Small intestine (tissue), 7 donors: ENCODE data around the gene RRM2. TPM values are rescaled to one million over a fixed set of nuclear protein-coding genes. Genes with fewer than 3 reads are reported as not detected.
"Not testable (repeated sequence)": the region's sequence is repeated elsewhere in the genome, so short reads cannot be mapped to it uniquely, and the experiment has no call there.

ENCODE experiments used
- DNase-seq, 2 donors: peaks; one replicate each; pipeline versions ENCODE4 v3.0.0 to v3.0.0-alpha.2; 2013
- FAIRE-seq: peaks from 2 replicates; lab custom pipeline; 2012; peaks lifted over from hg19 to GRCh38; lab: Jason Lieb, UNC
- H3K27ac ChIP-seq, 3 donors: one replicate each; pipeline ENCODE4 v1.5.1; 2013; ENCODE audit warnings: low read length in 2 of 3, mild to moderate bottlenecking in 2 of 3, control low read depth in 1 of 3, inconsistent platforms in 1 of 3, low read depth in 1 of 3, moderate library complexity in 1 of 3
- H3K27me3 ChIP-seq, 3 donors: one replicate each; pipeline ENCODE4 v1.6.1; 2013; ENCODE audit warnings: low read length in 3 of 3, inconsistent platforms in 1 of 3; ENCODE audit not compliant: control insufficient read depth in 3 of 3, insufficient read depth in 3 of 3
- H3K36me3 ChIP-seq, 3 donors: one replicate each; pipeline ENCODE4 v1.6.1; 2013; ENCODE audit warnings: low read length in 3 of 3, inconsistent platforms in 1 of 3, low read depth in 1 of 3, mild to moderate bottlenecking in 1 of 3, moderate library complexity in 1 of 3; ENCODE audit not compliant: control insufficient read depth in 3 of 3, insufficient read depth in 2 of 3
- H3K4me1 ChIP-seq, 3 donors: one replicate each; pipeline ENCODE4 v1.6.1; 2013; ENCODE audit warnings: low read length in 2 of 3, inconsistent platforms in 1 of 3, low read depth in 1 of 3, mild to moderate bottlenecking in 1 of 3, moderate library complexity in 1 of 3; ENCODE audit not compliant: control insufficient read depth in 3 of 3, insufficient read depth in 2 of 3
- H3K4me3 ChIP-seq, 3 donors: one replicate each; pipeline ENCODE4 v1.5.1; 2013; ENCODE audit warnings: low read length in 3 of 3, control low read depth in 1 of 3, inconsistent platforms in 1 of 3, low read depth in 1 of 3, mild to moderate bottlenecking in 1 of 3, moderate library complexity in 1 of 3
- H3K9me3 ChIP-seq, 2 donors: one replicate each; pipeline ENCODE4 v1.6.1; 2013; ENCODE audit warnings: low read depth in 1 of 2, low read length in 1 of 2; ENCODE audit not compliant: control insufficient read depth in 2 of 2, insufficient read depth in 1 of 2
- WGBS, 3 donors: extraction: QIAGEN DNeasy Blood & Tissue Kit; methylation state at CpG; one replicate each; pipeline ENCODE4 v1.1.7; 2013; 5-methylcytosine and 5-hydroxymethylcytosine counted together
- polyA plus RNA-seq, 4 donors: library from polyadenylated mRNA; stranded (reverse) in 3 of 4; unstranded in 1 of 4; fragments of 200-250 nt in 3 of 4; fragments of 120-200 nt in 1 of 4; gene quantifications; one replicate each; pipeline versions ENCODE4 v1.2.1 to v1.2.3, GENCODE V29; 2013
- donor health status: healthy with polysubstance abuse.
- donor health status: control.
- donor health status: control.
- donor health status: Bipolar disorder and iron deficiency.
- donor health status: healthy.

RRM2 gene
- polyA plus RNA-seq, 4 donors: 5.4 to 62.9 (median 19.9) TPM

DNA sequence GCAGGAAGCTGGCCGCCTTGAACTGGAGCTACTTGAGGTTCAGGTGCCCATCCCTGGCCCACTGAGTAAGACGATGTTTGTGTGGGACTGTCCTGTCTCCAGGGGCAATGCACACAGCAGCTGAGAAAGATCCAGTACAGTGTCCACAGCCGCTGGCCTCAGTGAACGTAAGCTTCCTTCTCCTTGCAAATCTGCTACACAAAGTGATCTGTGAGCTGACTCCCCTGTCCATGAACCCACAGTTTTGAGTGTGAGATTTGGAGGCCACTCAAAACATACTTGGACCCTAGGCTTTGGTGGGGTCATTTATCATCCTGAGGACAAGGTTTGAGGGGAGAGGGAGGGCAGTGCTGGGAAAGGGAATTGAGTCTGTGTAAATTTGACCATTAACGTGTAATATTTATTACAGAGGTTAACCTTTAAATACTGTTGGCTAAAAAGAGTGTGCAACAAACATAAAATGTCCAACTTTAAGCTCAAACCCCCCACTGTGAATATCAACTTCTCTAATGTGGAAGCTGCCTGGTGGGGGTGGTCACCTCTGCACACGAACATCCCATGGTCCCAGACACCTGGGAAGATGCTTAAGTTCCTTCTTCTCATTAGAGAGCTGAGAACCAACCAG, 37.4 kb upstream of the RRM2 start:
- H3K4me1 ChIP-seq: peaks cover 0 to 34% (median 0%) of the 10 kb centered on the region in 3 donors
- H3K36me3 ChIP-seq: no peaks in the 10 kb centered on the region
- FAIRE-seq (no peak), DNase-seq (no peak)
- H3K4me3 ChIP-seq: no peak overlapping the region
- H3K27ac ChIP-seq: no peak overlapping the region
- no peaks in the 10 kb centered on the region for H3K9me3 ChIP-seq
- peaks cover 0 to 8% (median 6%) of the 10 kb centered on the region in 3 donors for H3K27me3 ChIP-seq
- 52 to 72% (median 67%) methylated on average over 6 of the region's 6 CpGs for WGBS, 3 donors

DNA sequence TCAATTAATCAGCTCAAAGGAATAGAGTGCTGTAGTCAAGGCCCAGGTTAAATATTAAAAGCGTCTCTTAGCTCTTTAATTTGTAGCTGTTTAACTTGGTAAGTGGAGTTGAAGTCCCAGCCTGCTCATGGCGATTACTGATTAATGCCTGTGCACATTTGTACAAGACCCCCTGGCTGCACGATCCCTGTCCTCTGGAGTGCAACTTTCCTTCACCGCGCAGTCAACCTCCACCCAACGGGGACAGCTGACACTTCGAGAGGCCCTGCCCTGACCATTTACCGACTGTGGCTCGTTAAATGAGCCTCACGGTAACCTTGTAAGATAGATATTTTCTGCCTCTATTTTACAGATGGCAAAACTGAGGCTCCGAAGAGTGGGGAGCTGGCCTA, 36.9 kb upstream of the RRM2 start:
- peak; percentile 14 to 53 for DNase-seq

DNA sequence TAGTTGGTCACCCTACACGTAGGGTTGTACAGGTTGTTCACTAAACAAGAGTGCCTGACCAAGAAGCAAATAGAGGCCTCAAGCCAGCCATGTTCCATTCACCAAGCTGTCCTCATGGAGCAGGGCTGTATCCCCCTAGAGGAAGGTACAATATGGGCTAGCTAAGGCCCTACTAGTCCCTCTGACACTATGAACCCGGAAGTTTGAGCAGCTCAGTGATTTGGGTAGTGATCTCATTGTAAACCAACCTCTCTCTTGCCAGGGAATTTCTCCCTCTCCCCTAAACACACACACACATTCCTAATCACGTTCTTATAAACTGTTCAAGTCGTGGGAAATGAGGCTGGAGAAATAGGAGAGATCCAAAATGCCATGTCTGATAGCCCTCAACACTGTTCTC, 35.6 kb upstream of the RRM2 start:
- no peak overlapping the region for H3K27ac ChIP-seq
- DNase-seq: peak in 1 of 2 donors; percentile 63
- no peak overlapping the region for H3K4me3 ChIP-seq
- peaks cover 0 to 42% (median 0%) of the 10 kb centered on the region in 3 donors for H3K4me1 ChIP-seq
- no peak for FAIRE-seq
- WGBS, 3 donors: 34 to 54% (median 42%) methylated on average over 4 of the region's 4 CpGs
- H3K27me3 ChIP-seq: peaks cover 0 to 12% (median 3%) of the 10 kb centered on the region in 3 donors
- peaks cover 0 to under 1% of the 10 kb centered on the region in 2 donors for H3K9me3 ChIP-seq
- no peaks in the 10 kb centered on the region for H3K36me3 ChIP-seq

More for the DNA sequence above, 36.9 kb upstream of the RRM2 start:
- Histone ChIP-seq H3K4me1 (peaks cover 0 to 35% (median 0%) of the 10 kb centered on the region in 3 donors), H3K27me3 (peaks cover 0 to 5% (median 5%) of the 10 kb centered on the region in 3 donors), H3K36me3 (no peaks in the 10 kb centered on the region), H3K4me3 (no peak overlapping the region), H3K9me3 (no peaks in the 10 kb centered on the region), H3K27ac (no peak overlapping the region)
- 66 to 79% (median 78%) methylated on average over 11 of the region's 11 CpGs for WGBS, 3 donors
- no peak for FAIRE-seq

DNA sequence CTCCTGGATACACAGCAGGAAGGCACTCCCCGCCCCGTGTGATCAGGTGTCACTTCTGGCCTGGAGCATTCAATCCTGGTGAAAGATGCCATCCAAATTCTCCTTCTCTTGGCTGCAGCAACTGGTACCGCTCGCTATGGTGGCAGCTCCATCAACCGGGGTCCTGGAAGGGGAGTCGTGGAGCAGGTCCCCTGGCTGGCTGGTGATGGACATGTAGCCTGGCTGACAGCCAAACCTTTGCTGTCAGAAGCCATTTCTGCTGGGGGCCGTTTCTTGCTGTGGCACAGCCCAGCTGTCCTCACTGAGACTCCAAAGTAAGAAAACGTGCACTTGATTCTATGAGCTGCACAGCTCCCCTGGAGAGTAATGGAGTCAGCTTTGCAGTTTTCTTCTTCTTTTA, 35.2 kb upstream of the RRM2 start:
- Histone ChIP-seq H3K4me3 (no peak overlapping the region), H3K36me3 (no peaks in the 10 kb centered on the region), H3K27ac (no peak overlapping the region), H3K4me1 (peaks cover 0 to 42% (median 0%) of the 10 kb centered on the region in 3 donors), H3K9me3 (peaks cover 0 to 4% of the 10 kb centered on the region in 2 donors), H3K27me3 (peaks cover 0 to 12% (median 3%) of the 10 kb centered on the region in 3 donors)
- FAIRE-seq (no peak), DNase-seq (no peak)
- WGBS, 3 donors: 51 to 72% (median 62%) methylated on average over 8 of the region's 8 CpGs

DNA sequence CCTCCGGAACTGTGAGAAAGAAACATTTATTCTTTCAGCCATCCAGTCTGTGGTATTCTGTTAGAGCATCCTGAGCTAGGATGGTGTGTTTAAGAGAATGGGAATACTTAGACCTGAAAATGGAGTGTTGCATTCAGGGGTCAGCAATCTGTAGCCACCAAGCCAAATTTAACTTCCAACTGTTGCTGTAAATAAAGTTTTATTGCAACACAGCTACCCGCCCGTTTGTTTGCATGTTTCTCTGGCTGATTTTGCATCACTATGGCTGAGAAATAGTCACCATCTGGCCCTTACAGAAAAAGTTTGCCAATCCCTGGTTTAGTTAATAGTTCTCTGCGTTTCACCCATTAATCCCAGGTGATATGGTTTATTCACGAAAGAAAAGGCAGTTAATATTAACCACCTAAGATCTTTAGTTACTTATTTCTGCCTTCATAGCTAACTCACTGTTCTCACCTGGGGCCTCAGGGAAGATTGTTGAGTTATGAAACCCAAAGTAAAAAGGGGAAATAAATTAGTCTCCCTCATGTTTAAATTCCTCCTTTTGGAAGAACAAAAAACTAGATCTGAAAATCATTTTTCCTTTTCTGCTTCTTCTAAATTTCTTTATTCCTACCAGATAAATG, 32.9 kb upstream of the RRM2 start:
- no peaks in the 10 kb centered on the region for H3K36me3 ChIP-seq
- peaks cover 0 to 16% (median 4%) of the 10 kb centered on the region in 3 donors for H3K27me3 ChIP-seq
- H3K9me3 ChIP-seq: peaks cover 0 to 7% of the 10 kb centered on the region in 2 donors
- DNase-seq (peak in 1 of 2 donors; percentile 58), FAIRE-seq (no peak)
- no peak overlapping the region for H3K4me3 ChIP-seq
- H3K27ac ChIP-seq: peak overlapping the region in 1 of 3 donors; percentile 57
- H3K4me1 ChIP-seq: peaks cover 0 to 35% (median 0%) of the 10 kb centered on the region in 3 donors
- 15 to 48% (median 28%) methylated on average over 5 of the region's 5 CpGs for WGBS, 3 donors

DNA sequence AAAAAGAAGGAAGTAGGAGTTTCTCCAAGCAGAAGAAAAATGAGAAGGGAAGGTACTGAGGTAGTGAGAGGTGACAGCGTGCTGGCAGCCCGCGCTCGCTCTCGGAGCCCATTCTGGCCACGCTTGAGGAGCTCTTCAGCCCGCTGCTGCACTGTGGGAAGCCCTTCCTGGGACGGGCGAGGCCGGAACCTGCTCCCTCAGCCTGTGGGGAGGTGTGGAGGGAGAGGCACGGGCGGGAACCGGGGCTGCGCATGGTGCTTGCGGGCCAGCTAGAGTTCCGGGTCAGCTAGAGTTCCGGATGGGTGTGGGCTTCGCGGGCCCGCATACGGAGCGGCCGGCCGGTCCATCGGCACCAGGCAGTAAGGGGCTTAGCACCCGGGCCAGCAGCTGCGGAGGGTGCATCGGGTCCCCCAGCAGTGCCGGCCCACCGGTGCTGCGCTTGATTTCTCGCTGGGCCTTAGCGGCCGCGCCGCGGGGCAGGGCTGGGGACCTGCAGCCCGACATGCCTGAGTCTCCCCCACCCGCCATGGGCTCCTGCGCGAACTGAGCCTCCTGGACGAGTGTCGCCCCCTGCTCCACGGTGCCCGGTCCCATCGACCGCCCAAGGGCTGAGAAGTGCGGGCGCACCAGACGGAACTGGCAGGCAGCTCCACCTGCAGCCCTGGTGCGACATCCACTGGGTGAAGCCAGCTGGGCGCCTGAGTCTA, 31.2 kb upstream of the RRM2 start:
- DNase-seq: no peak
- Histone ChIP-seq H3K27ac (no peak overlapping the region), H3K9me3 (peaks cover 0 to 7% of the 10 kb centered on the region in 2 donors), H3K36me3 (no peaks in the 10 kb centered on the region), H3K4me1 (peaks cover 0 to 21% (median 0%) of the 10 kb centered on the region in 3 donors), H3K27me3 (peaks cover 0 to 13% (median 4%) of the 10 kb centered on the region in 3 donors), H3K4me3 (no peak overlapping the region)
- FAIRE-seq: no peak
- 31 to 77% (median 60%) methylated on average over 47 to 52 of the region's 52 CpGs for WGBS, 3 donors

DNA sequence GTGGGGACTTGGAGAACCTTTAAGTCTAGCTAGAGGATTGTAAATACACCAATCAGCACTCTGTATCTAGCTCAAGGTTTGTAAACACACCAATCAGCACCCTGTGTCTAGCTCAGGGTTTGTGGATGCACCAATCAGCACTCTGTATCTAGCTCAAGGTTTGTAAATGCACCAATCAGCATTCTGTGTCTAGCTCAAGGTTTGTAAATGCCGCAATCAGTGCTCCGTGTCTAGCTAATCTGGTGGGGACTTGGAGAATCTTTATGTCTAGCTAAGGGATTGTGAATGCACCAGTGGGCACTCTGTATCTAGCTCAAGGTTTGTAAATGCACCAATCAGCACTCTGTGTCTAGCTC, 30.7 kb upstream of the RRM2 start:
- WGBS, 3 donors: 96 to 100% (median 97%) methylated on average over 2 of the region's 2 CpGs
- not testable (repeated sequence) for FAIRE-seq, H3K27ac ChIP-seq, DNase-seq, H3K4me3 ChIP-seq, H3K9me3 ChIP-seq, H3K36me3 ChIP-seq
- H3K4me1 ChIP-seq: peaks cover 0 to 25% (median 0%) of the 10 kb centered on the region in 3 donors
- H3K27me3 ChIP-seq: peaks cover 0 to 13% (median 4%) of the 10 kb centered on the region in 3 donors

DNA sequence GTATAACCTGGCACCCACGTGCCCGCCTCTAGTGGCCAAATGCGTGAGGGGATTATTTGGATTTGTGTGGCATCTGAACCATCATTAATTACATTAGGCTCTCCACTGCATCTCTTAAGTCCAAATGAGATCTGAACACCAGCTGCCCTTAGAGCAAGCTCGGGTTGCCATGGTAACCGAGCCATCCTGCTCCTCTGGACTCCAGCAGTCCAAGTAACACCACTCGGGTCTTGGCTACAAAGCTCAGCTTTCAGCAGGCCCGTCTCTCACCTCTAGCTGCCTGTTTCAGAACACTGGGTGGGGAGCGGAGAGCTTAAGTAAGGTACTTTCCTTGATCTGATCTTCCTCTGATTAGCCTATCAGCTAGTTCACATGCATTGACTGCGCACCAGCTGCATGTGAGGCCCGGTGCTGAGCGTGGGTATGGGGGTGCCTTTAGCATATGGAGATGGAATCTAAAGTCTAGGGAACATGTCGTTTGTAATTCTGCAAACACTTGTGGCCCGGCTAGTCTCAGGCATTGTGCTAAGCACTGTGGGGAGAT, 28.2 kb upstream of the RRM2 start:
- peaks cover 0 to 7% of the 10 kb centered on the region in 2 donors for H3K9me3 ChIP-seq
- DNase-seq (no peak), FAIRE-seq (no peak)
- 83 to 87% (median 86%) methylated on average over 13 of the region's 13 CpGs for WGBS, 3 donors
- H3K27me3 ChIP-seq: peaks cover 0 to 13% (median 4%) of the 10 kb centered on the region in 3 donors
- H3K4me3 ChIP-seq: no peak overlapping the region
- peaks cover 0 to 22% (median 3%) of the 10 kb centered on the region in 3 donors for H3K4me1 ChIP-seq
- H3K27ac ChIP-seq: no peak overlapping the region
- H3K36me3 ChIP-seq: no peaks in the 10 kb centered on the region
